Mesendoderm (in vitro differentiated cells): ENCODE measurements around the gene NHSL2.

ENCODE experiments used
- DNase-seq: peaks from one replicate; pipeline ENCODE4 v3.0.0; 2013
- H2AK5ac ChIP-seq: 2 replicates; pipeline ENCODE4 v1.6.1; 2013; ENCODE audit warnings: low read length, inconsistent platforms
- H2BK120ac ChIP-seq: 2 replicates; pipeline ENCODE4 v1.6.1; 2013; ENCODE audit warnings: low read depth, mild to moderate bottlenecking, low read length, moderate library complexity, mixed read lengths
- H2BK15ac ChIP-seq: replicated peaks from 2 replicates; pipeline ENCODE4 v1.6.1; 2013; ENCODE audit warnings: low read depth, mild to moderate bottlenecking, moderate library complexity
- H2BK5ac ChIP-seq: 2 replicates; pipeline ENCODE4 v1.6.1; 2013; ENCODE audit warnings: low read length, inconsistent platforms
- H3K18ac ChIP-seq: 2 replicates; pipeline ENCODE4 v1.6.1; 2013; ENCODE audit warnings: mild to moderate bottlenecking, low read length, mixed read lengths
- H3K23ac ChIP-seq: one replicate; pipeline ENCODE4 v1.6.1; 2013; ENCODE audit warnings: low read length
- H3K27ac ChIP-seq: 2 replicates; pipeline ENCODE4 v1.5.1; 2013; ENCODE audit warnings: low read depth, mild to moderate bottlenecking, inconsistent platforms, low read length, moderate library complexity
- H3K27me3 ChIP-seq: 2 replicates; pipeline ENCODE4 v1.6.1; 2013; ENCODE audit warnings: low read length, control low read depth, mild to moderate bottlenecking, inconsistent platforms; ENCODE audit not compliant: insufficient read depth, poor library complexity
- H3K36me3 ChIP-seq: 2 replicates; pipeline ENCODE4 v1.6.1; 2013; ENCODE audit warnings: low read length, inconsistent platforms; ENCODE audit not compliant: control insufficient read depth, insufficient read depth
- H3K4ac ChIP-seq: one replicate; pipeline ENCODE4 v1.6.1; 2013; ENCODE audit warnings: low read depth, mild to moderate bottlenecking, low read length, moderate library complexity
- H3K4me1 ChIP-seq: 2 replicates; pipeline ENCODE4 v1.6.1; 2013; ENCODE audit warnings: low read depth, low read length, inconsistent platforms; ENCODE audit not compliant: control insufficient read depth
- H3K4me2 ChIP-seq: 2 replicates; pipeline ENCODE4 v1.6.1; 2013; ENCODE audit warnings: low read length
- H3K4me3 ChIP-seq: 2 replicates; pipeline ENCODE4 v1.5.1; 2013; ENCODE audit warnings: mild to moderate bottlenecking, low read length
- H3K56ac ChIP-seq: one replicate; pipeline ENCODE4 v1.6.1; 2013; ENCODE audit warnings: low read length
- H3K79me1 ChIP-seq: 2 replicates; pipeline ENCODE4 v1.6.1; 2013; ENCODE audit warnings: low read length, inconsistent platforms
- H3K79me2 ChIP-seq: 2 replicates; pipeline ENCODE4 v1.6.1; 2013; ENCODE audit warnings: mild to moderate bottlenecking, low read length; ENCODE audit not compliant: control insufficient read depth, insufficient read depth
- H3K9ac ChIP-seq: 2 replicates; pipeline ENCODE4 v1.6.1; 2013; ENCODE audit warnings: low read length, inconsistent platforms
- H4K5ac ChIP-seq: one replicate; pipeline ENCODE4 v1.6.1; 2013; ENCODE audit warnings: low read length
- H4K8ac ChIP-seq: one replicate; pipeline ENCODE4 v1.6.1; 2013; ENCODE audit warnings: low read depth, mild to moderate bottlenecking, control low read depth, low read length, moderate library complexity
- WGBS: extraction: QIAGEN DNeasy Blood & Tissue Kit; methylation state at CpG from one replicate; pipeline ENCODE4 v1.1.7; 2013; ENCODE audit warnings: low lambda C conversion rate, missing lambda C conversion rate; ENCODE audit not compliant: insufficient coverage; ENCODE audit errors: extremely low coverage; 5-methylcytosine and 5-hydroxymethylcytosine counted together

Gene NHSL2

GRCh38 chrX:72081605-72082320, 171.1 kb downstream of the NHSL2 start:
- Histone ChIP-seq H3K79me2 (no peaks in the 10 kb centered on the region), H3K27ac (no peak overlapping the region), H3K79me1 (no peaks in the 10 kb centered on the region), H4K5ac (no peak overlapping the region), H3K4ac (no peak overlapping the region), H3K9ac (no peak overlapping the region), H4K8ac (no peak overlapping the region), H2BK5ac (no peak overlapping the region), H3K27me3 (no peaks in the 10 kb centered on the region), H2BK15ac (no peak overlapping the region), H3K18ac (no peak overlapping the region), H2BK120ac (no peak overlapping the region), H3K56ac (peak overlapping the region; percentile 25), H3K23ac (no peak overlapping the region), H2AK5ac (no peak overlapping the region), H3K4me3 (no peak overlapping the region), H3K4me1 (no peaks in the 10 kb centered on the region), H3K36me3 (no peaks in the 10 kb centered on the region), H3K4me2 (no peak overlapping the region)
- no CpG with 5 or more reads among the region's 12 CpGs for WGBS
- peak; percentile 14 for DNase-seq

- WGBS: no CpG with 5 or more reads among the region's 2 CpGs
- no peak overlapping the region for H2AK5ac ChIP-seq
- H3K23ac ChIP-seq: no peak overlapping the region
Measured at GRCh38 chrX:72083291-72083690, 172.6 kb downstream of the NHSL2 start.

GRCh38 chrX:72084114-72084513, 173.5 kb downstream of the NHSL2 start:
- WGBS: no CpG with 5 or more reads among the region's 1 CpG
- Histone ChIP-seq H3K4me2 (no peak overlapping the region), H3K27me3 (no peaks in the 10 kb centered on the region), H3K23ac (no peak overlapping the region), H3K79me1 (no peaks in the 10 kb centered on the region), H3K56ac (no peak overlapping the region), H4K8ac (no peak overlapping the region), H2BK15ac (no peak overlapping the region), H2BK120ac (no peak overlapping the region), H3K36me3 (no peaks in the 10 kb centered on the region), H2AK5ac (no peak overlapping the region), H3K9ac (no peak overlapping the region), H3K4me3 (no peak overlapping the region), H3K4ac (no peak overlapping the region), H3K18ac (no peak overlapping the region), H3K79me2 (no peaks in the 10 kb centered on the region), H3K27ac (no peak overlapping the region), H3K4me1 (no peaks in the 10 kb centered on the region), H2BK5ac (no peak overlapping the region), H4K5ac (no peak overlapping the region)
- DNase-seq: no peak

More at GRCh38 chrX:72083291-72083690, 172.6 kb downstream of the NHSL2 start:
- no peaks in the 10 kb centered on the region for H3K4me1 ChIP-seq
- no peak overlapping the region for H4K8ac ChIP-seq
- H3K4me3 ChIP-seq: no peak overlapping the region
- no peak overlapping the region for H2BK15ac ChIP-seq
- no peak overlapping the region for H2BK5ac ChIP-seq
- H3K56ac ChIP-seq: no peak overlapping the region
- H2BK120ac ChIP-seq: no peak overlapping the region
- no peak overlapping the region for H3K4ac ChIP-seq
- DNase-seq: no peak
- H3K79me1 ChIP-seq: no peaks in the 10 kb centered on the region
- no peak overlapping the region for H3K18ac ChIP-seq
- H3K36me3 ChIP-seq: no peaks in the 10 kb centered on the region
- H3K79me2 ChIP-seq: no peaks in the 10 kb centered on the region
- no peak overlapping the region for H3K9ac ChIP-seq
- no peak overlapping the region for H3K4me2 ChIP-seq
- no peak overlapping the region for H3K27ac ChIP-seq
- no peak overlapping the region for H4K5ac ChIP-seq
- no peaks in the 10 kb centered on the region for H3K27me3 ChIP-seq

GRCh38 chrX:72086995-72087394, 176.3 kb downstream of the NHSL2 start:
- no CpG with 5 or more reads among the region's 1 CpG for WGBS
- Histone ChIP-seq H3K18ac (no peak overlapping the region), H2BK120ac (no peak overlapping the region), H3K23ac (no peak overlapping the region), H2BK15ac (no peak overlapping the region), H2AK5ac (no peak overlapping the region), H3K4me2 (no peak overlapping the region), H3K79me2 (no peaks in the 10 kb centered on the region), H4K8ac (no peak overlapping the region), H3K27ac (no peak overlapping the region), H3K56ac (no peak overlapping the region), H3K4me3 (no peak overlapping the region), H3K4me1 (no peaks in the 10 kb centered on the region), H3K9ac (no peak overlapping the region), H2BK5ac (no peak overlapping the region), H4K5ac (no peak overlapping the region), H3K36me3 (no peaks in the 10 kb centered on the region), H3K4ac (no peak overlapping the region), H3K27me3 (no peaks in the 10 kb centered on the region), H3K79me1 (no peaks in the 10 kb centered on the region)
- no peak for DNase-seq

GRCh38 chrX:72088761-72089160, 178.1 kb downstream of the NHSL2 start:
- Histone ChIP-seq H2AK5ac (no peak overlapping the region), H3K9ac (no peak overlapping the region), H3K4me3 (no peak overlapping the region), H3K36me3 (no peaks in the 10 kb centered on the region), H3K23ac (no peak overlapping the region), H3K56ac (no peak overlapping the region), H2BK15ac (no peak overlapping the region), H3K4me2 (no peak overlapping the region), H2BK5ac (no peak overlapping the region), H4K8ac (no peak overlapping the region), H3K18ac (no peak overlapping the region), H3K79me1 (no peaks in the 10 kb centered on the region), H3K4me1 (no peaks in the 10 kb centered on the region), H3K27me3 (no peaks in the 10 kb centered on the region), H3K79me2 (no peaks in the 10 kb centered on the region), H3K27ac (no peak overlapping the region), H3K4ac (no peak overlapping the region), H2BK120ac (no peak overlapping the region), H4K5ac (no peak overlapping the region)
- WGBS: no CpG with 5 or more reads among the region's 6 CpGs
- no peak for DNase-seq

GRCh38 chrX:72089254-72089653, 178.6 kb downstream of the NHSL2 start:
- no peak overlapping the region for H3K9ac ChIP-seq
- H3K56ac ChIP-seq: no peak overlapping the region
- no peak overlapping the region for H3K23ac ChIP-seq
- no peak overlapping the region for H2BK15ac ChIP-seq
- no peak overlapping the region for H4K8ac ChIP-seq
- H3K36me3 ChIP-seq: no peaks in the 10 kb centered on the region
- H2BK5ac ChIP-seq: no peak overlapping the region
- H3K18ac ChIP-seq: no peak overlapping the region
- H3K4me2 ChIP-seq: no peak overlapping the region
- H3K27me3 ChIP-seq: no peaks in the 10 kb centered on the region
- no peak overlapping the region for H2AK5ac ChIP-seq
- no CpG with 5 or more reads among the region's 3 CpGs for WGBS
- H3K79me1 ChIP-seq: no peaks in the 10 kb centered on the region
- no peak overlapping the region for H4K5ac ChIP-seq
- H3K4me3 ChIP-seq: no peak overlapping the region
- H3K79me2 ChIP-seq: no peaks in the 10 kb centered on the region
- no peak overlapping the region for H2BK120ac ChIP-seq
- H3K27ac ChIP-seq: no peak overlapping the region
- DNase-seq: no peak
- no peak overlapping the region for H3K4ac ChIP-seq
- H3K4me1 ChIP-seq: no peaks in the 10 kb centered on the region
